Bone marrow (tissue), 2 donors: Measurements from ENCODE around the gene RAB20.

Source experiments
- DNase-seq, 2 donors: peaks; one replicate each; lab custom pipeline; 2025; lab: John Stamatoyannopoulos, UW

RAB20 gene

DNA sequence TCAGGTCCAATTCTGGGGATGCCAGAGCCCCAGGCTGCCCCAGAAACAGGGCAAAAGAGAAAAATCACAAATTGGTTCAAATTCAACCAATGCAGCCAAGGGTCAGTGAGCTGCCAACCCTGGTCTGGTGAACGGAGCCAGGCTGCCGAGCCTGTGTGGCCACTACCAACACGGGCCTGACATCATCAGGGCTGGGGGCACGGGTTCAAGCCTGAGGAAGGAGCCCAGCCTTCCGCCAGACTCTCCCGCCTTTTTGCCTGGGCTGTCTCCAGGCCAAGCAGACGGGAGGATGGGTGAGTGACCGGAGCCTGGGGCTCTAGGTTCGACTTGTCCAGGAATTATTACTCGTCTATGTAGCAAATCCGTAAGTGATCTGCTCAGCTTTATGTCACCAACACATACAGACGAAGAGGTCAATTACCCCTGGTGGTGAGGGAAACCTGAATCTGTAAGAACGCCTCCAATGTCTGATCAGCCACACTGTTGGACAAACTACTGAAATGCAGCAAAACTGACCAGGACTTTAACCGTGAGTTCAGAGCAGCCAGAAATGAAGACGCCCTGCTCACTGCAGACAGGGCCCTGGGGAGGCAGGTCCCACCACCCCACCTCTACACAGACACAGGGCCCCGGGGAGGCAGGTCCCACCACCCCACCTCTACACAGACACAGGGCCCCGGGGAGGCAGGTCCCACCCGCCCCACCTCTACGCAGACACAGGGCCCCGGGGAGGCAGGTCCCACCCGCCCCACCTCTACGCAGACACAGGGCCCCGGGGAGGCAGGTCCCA lies 31.8 kb downstream of the RAB20 start:
- no peak for DNase-seq

DNA sequence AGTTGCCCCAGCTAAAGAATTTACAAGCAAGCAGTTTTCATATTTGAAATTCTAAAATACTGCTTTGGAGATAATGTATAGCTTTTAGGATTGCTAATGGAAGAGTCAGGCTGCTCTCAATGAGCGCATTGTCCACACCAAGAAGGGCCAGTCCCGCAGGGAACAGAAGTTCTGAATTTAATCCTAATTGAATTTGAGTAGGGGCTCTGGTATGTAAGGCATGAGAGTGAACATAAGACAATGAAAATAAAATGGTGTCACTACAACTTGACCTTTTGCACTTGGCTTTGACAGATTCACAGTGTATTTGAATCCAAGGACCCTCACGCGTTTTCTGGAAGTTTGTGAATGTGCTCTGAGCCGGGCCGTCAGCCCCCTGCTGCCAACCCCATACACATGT lies 32.6 kb downstream of the RAB20 start:
- no peak for DNase-seq

DNA sequence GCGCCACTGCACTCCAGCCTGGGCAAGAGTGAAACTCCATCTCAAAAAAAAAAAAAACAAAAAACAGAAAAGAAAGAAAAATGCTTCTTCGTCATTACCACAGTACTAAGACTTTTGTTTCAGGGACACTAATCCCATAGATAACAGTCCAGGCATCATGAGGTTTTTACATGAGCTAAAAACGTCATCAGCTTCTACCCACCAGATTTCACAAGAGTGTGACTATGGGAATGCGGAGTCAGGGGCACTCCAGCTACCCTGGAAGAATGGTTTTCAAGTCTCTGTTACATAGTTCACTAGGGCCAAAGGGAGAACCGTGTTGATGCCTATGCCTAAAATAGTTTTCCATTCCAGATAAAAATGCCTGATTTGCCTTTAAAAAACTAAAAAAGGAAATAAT lies 33.2 kb downstream of the RAB20 start:
- DNase-seq: no peak

DNA sequence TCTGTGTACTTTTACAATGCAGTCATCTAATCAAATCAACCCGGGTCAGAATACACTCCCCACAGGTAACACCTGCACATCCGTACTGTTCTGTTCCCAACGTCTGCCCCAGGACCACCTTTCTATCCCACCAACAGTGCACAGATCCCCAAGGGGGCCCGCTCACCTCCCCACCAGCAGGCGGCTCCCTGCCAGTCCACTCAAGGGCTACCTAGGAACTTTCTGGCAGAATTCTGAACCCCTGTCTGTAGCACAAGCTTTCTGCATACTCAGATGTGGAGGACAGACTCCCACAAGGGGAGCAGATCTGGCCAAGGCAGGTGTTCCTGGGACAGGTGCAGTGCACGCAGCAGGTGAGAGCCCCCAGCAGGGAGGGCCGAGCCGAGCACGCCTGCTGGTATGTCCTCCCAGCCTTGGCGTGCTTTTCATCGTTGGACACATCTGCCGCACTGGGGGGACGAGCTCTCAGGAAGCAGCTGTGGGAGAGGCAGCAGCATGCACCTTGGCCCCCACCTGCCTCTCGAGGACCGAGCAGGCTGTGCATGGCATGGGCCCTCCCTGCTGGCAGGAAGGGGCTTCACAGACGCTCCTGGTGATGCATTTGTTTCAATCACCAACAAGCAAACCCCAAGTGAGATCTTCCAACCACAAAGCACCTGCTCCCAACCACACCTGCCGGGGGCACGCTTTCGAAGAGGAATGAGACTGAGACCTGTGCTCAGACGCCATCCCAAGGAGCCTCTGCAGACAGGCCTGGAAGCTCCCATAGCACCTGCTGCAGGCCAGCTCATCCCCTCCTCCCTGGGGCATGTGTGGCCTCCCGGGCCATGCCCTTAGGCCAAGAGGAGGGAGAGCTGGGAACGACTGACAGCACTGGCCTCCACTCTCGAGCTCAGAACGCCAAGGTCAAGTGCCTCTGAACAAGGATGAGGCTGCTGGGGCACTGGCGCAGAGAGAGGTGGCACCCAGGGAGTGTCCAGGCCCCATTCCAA lies 35.9 kb downstream of the RAB20 start:
- no peak for DNase-seq

DNA sequence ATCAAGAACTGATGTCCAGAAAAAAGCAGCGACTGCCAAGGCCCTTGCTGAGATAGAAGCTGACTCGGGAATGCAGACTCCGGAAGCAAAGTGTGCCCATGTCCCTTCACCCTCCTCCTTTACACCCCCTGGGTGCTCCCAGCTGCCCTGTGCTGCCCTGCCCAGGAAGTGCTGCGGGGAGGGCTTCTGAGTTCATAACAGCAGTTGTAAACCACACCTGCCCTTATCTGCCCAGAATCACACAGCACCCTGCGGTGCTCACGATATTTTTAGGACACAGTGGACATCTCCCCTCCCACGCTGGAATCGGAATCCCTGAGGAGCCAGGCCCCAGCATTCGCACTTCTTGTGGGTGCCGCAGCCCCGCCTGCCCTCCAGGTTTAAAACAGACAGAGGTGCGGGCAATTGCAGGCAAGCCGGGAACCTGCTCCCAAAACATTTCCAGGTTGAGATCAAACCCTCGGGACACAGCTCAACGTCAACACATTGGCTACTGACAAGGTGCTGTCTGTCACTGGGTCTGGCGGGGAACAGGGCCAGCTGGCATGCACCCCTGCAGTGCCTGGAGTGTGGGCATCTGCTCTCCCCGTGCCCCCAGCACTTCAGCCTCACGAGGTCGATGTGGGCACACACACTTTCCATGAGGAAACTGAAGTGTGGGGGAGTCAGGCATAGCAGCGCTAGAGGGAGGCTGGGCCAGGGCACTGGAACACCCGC lies 36.8 kb downstream of the RAB20 start:
- DNase-seq: peak in 1 of 2 donors; percentile 38

DNA sequence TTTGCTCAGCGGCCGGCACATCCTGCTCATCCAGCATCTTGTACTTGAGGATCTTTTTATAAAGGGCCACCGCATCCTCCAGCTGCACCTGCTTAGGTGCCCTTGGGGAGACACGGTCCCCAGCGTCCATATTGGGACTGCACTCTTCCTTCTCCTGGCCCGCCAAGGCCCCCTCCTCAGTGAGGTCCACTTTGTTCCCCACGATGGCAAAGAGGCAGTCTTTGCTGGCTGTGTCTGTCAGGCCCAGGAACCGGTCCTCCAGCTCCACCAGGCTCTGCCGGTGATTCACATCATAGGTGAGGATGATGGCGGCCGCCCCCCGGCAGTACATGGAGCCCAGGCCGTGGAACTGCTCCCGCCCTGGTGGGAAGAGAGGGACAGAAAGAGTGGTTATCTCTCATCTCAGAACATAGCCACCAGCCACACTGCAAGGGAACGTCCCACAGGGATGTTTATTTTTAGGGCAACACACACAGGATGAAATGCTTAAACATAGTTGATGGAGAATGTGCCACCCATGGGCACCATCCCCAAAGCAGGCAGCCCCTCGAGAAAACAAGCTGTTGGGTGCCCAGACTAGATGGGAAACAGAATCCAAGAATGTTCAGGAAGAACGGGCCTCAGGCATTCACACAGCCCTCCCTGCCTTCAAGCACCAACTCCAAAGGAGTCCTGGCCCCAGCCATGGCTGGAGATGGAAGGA lies 37.5 kb downstream of the RAB20 start:
- no peak for DNase-seq

DNA sequence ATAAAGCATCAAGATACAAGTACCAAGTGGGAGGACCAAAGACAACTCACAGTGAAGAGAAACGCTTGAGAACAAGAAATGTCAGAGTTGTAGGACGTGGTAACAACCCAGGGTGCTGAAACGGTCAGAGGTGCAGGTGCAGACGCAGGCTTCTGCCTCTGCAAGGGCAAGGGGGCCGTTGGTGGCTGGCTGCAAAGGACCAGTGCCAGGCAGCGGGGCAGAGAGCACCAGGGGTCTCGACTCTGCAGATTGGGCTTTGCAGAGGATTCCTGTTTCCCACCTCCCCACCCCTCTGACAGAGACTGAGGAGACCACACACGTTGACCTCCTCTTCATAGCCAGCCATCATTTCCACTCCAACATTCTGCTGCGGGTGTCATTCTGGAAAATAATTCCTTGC lies 38.3 kb downstream of the RAB20 start:
- no peak for DNase-seq

DNA sequence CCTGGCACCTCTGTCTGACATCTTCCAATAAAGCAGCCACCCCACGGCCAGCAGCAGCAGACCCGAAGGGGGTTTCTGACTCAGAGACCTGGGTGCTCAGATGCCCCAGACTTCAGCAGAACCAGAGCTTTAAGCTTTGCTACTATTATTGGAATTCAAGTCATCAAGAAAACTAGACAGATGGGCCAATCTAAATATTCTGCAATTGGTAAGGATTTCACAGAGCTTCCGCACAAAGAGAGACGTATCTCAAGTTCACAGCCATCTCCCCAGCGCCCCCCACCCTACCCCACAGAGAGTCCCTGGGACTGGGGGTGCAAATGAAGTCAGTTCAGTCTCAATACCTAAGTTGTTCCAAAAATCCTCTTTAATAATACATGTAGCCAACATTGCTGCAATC lies 38.8 kb downstream of the RAB20 start:
- DNase-seq: no peak

DNA sequence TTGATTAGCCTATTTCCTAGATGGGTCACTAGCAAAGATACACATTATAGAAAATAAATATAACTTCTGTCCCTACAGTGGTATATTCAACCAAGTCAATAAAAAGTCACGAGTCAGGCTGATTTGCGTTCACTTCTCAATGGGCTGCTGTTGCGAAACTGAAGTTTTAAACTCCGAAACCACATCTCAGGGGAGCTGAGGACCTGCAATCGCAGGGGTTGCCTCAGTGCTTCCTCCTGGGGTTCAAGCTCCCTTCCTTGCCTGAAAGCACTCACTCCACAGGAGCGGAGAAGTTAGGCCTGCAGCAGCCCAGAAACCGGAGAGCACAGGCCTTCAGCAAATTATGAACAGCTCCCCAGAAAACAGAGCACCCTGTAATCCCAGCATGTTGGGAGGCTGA lies 39.6 kb downstream of the RAB20 start:
- peak in 1 of 2 donors; percentile 3 for DNase-seq

DNA sequence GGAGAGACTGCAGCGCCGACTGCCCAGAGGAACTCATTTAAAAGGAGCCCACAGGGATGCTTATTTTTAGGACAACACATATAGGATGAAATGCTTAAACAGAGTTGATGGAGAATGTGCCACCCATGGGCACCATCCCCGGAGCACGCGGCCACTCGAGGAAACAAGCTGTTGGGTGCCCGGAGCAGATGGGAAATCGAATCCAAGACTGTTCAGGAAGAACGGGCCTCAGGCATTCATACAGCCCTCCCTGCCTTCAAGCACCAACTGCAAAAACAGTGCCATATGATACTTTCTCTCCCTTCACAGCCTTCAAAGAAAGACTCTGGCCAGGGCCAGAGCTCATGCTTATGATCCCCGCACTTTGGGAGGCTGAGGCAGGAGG lies 40.2 kb downstream of the RAB20 start:
- no peak for DNase-seq

DNA sequence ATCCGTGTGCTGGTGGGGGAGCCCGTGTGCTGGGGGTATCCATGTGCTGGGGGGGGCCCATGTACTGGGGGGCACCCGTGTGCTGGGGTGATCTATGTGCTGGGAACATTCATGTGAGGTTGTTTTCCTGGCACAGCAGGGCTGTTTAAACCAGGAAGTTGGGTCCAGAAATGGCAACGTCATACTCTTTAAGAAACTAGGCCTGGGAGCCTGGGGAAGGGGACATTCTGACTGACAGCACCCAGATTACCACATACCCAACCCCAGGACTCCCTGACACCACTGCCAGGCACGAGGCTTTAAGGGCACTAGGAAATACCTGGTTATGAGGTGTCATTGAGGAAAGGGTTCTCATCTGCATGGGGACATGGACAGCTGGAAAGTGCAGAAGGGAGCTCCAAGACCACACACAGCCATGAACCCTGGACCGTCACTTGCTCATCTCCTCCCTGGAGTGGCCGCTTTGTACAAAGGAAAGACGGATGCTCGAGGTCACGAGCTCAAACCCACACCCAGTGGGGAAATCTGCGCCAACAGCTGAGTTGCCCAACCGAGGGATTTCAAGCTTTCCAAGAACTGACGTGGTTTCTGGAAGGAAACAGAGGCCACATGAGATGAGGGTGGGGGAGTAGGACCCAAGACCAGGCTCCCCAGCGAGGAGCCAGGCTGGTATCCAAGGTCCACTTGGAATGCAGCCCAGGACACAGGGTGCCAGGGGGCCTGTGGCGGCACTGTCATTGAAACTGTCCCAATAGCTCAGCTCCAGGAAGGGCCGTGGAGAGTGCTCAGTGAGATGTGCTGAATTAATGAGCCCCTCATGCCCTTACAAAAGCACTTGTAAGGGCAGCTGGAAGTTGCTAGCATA lies 40.9 kb downstream of the RAB20 start:
- DNase-seq: peak in 1 of 2 donors; percentile 65

DNA sequence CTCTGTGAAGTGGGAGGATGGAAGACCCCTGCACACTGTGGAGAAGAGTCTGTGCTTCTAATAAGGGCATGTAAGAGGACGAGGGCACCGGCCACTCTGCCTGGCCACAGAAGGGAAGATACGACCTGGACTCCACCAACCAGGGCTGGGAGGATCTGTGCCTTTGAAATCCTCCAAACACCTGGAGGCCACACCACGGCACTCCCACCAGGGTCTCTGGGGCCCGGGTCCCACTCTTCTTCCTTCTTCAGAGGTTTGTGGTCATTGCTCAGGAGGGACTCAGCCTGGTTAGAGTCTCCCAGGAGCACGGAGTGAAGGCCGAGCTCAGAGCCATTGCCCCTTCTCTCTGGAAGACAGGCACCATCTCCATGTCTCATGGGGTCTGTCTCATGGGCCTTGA lies 42.0 kb downstream of the RAB20 start:
- no peak for DNase-seq

DNA sequence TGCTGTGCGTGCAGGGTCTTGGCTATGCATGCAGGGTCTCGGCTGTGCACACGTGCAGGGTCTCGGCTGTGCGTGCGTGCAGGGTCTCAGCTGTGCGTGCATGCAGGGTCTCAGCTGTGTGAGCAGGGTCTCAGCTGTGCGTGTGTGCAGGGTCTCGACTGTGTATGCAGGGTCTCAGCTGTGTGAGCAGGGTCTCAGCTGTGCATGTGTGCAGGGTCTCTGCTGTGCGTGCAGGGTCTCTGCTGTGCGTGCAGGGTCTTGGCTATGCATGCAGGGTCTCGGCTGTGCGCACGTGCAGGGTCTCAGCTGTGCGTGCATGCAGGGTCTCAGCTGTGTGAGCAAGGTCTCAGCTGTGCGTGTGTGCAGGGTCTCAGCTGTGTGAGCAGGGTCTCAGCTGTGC lies 42.5 kb downstream of the RAB20 start:
- no peak for DNase-seq

DNA sequence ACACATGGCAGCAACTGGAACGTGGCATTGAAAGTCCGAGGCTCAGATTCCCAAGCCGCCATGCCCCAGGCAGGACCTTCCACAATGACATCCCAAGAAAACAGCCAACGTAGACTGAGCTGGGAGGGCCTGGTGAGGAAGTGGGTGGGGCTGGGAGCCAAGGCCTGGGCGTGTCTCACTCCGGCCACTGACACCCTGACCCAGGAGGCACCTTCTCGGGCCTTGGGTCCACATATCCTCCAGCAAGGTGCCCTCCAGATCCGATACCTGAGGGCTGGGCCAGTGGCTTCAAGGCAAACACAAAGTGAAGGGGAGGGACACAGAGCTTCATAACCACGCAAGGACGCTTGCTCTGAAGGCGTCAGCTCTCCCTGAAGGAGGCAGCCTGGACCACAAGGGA lies 43.0 kb downstream of the RAB20 start:
- DNase-seq: no peak

DNA sequence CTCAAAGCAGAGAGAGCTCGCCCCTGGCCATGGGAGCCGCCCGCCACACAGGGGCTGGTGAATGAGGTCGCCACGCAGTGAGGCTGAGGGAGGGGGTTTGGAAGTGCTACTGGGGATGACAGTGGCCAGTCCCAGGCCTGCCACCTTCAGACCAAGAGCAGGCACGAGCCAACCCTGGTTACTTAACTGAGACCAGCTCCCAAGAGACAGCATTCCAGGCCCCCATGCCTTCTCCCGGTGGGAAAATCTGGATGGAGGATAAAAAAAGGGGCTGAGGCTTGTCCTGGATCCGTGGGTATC lies 43.3 kb downstream of the RAB20 start:
- no peak for DNase-seq

DNA sequence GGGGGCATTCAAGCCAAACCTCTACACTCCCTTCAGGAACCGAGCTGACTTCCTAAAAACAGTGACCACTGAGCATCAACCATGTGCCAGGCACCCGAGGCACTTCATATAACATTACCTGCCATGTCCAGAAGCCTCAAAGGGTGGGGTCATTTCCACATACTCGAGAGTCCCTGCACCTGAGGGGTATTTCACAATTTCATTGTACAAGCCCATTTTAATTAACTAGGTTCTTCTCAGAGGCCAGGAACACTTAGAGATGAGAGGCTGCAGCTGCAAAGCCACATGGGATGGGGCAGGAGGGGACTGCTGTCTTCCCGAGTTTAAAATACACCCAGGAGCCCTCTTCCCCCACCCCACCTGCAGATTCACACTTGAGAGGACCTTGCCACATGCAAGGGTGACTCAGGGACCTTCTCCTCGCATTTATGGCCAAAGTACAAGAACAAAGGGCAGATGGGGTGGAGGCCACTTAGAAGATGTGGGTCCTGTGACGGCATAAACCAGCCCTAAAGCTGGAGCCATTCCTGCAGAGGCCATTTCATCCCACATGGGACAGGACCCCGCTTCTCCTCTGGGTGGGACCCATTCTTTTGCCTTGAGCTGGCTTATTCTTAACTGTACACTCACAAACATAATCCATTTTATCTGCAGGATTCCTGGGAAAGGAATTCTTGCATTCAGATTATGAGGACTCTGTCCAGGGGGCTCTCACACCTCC lies 43.9 kb downstream of the RAB20 start:
- DNase-seq: no peak

DNA sequence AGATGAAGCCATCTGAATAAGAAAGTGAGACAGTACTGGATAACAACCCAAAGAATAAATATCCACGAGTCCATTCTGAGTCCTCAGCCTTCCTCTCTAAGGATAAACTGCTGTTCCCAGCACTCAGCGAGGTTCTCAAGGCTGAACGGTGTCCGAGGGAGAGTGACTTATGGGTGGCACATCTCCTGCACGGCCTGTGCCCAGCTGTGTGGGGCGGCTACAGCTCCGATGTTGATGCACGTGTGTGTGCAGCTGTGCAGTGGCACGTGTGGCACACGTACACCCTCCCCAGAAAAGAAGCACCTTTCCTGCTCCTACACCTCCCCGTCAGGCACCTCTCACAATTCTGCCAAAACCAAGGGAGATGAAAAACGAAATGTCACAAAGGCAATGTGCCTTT lies 45.0 kb downstream of the RAB20 start:
- no peak for DNase-seq

DNA sequence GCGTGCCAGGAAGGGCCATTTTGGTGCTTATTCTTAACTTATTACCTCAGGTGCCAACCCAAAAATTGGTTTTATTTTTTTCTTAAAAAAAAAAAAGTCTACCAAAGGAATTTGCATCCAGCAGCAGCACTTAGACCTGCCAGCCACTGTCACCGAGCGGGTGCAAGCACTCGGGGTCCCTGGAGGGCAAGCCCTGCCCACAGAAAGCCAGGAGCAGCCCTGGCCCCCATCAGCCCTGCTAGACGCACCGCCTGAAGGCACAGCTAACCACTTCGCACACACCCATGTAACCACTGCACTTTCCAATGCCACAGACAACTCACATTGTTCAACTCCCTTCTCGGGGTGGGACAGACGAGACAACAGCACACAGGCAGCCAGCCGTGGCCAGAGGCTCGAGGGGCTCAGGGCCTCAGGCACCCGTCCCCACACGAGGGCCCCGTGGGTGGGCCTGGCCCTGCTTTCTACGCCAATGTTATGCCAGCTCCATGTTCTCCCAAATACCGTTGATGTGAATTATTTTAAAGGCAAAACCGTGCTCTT lies 49.3 kb downstream of the RAB20 start:
- no peak for DNase-seq

DNA sequence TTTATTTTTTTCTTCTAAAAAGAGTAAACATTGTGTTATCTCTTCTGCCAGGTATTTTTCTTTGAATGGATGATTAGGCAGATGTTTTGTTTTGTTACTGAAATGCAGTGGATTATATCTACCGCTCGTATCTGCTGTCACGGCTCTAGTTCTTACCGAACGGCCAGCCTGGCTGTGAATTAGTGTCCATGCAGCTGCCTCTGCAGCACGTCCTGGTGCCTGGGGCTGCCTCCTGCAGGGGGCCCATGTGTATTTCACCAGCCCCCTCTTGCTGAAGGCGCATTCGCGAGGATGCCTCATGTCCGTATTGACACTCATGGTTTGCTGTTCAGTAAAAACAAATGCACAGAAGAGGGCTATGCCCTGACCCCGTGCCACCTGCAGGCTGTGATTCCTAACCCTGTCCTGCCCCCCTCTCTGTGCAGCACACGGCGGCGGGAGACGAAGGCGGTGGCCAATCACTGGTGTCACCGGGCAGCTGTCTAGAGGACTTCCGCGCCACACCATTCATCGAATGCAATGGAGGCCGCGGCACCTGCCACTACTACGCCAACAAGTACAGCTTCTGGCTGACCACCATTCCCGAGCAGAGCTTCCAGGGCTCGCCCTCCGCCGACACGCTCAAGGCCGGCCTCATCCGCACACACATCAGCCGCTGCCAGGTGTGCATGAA lies 49.9 kb downstream of the RAB20 start:
- no peak for DNase-seq
